ENCODE data around the gene SERPINB1. TPM values are rescaled to one million over a fixed set of nuclear protein-coding genes. Genes with fewer than 3 reads are reported as not detected.

Gene SERPINB1
- total RNA-seq, 1 experiment from 2014 or later, result 75.6 TPM

DNA sequence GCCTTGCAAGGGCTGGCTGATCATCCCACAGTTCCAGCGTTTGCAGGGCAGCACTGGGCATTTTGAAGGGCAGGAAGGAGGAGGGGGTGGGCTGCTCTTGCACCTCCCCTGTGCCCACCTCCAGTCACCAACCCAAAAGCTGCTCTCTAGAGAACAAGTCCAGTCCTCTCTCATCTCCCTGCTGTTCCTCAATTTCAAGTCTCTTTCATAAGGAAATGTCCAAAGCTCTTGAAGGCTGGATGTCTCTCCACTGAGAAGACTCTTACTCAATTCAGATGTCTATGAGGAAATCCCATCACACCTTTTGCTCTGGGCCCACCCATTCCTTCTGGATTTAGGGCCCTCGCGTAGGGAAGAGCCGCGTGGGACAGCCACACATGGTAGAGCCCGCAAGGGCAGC is 44.8 kb downstream of the SERPINB1 start:
- Histone ChIP-seq H3K9me3 (no peaks in the 10 kb centered on the region), H3K36me3 (ENCODE audit: control insufficient read depth, insufficient read depth, low read length) (no peaks in the 10 kb centered on the region), H3K27me3 (replicated peaks; ENCODE audit: control insufficient read depth, insufficient read depth, low read length) (no peaks in the 10 kb centered on the region), H3K4me1 (peaks cover 8% of the 10 kb centered on the region), H3K4me3 (ENCODE audit: low read depth, low read length) (no peak overlapping the region)
- intact Hi-C loops (cut with micrococcal nuclease; ENCODE audit: unreplicated experiment), result loop anchor here (10.0 kb wide), 1 partner anchor 258 kb away; no protein-coding TSS in a partner anchor
- ChIA-PET CTCF (interaction anchor here (1.5 to 1.7 kb wide), 2 partner anchors 45 to 49 kb away, joined by 4 to 8 read pairs; partner anchors contain the start of gene SERPINB1), POLR2A (interaction anchor here (0.7 to 1.5 kb wide), 2 partner anchors 31 to 44 kb away, joined by 4 to 10 read pairs; partner anchors contain the start of gene SERPINB1)
- Mint-ChIP-seq H3K4me3 (ENCODE audit: unreplicated experiment) (no peak overlapping the region), H3K4me1 (ENCODE audit: low read depth, unreplicated experiment) (peaks cover 13% of the 10 kb centered on the region), H3K9me3 (ENCODE audit: unreplicated experiment) (no peaks in the 10 kb centered on the region), H3K27me3 (ENCODE audit: insufficient read depth, unreplicated experiment) (no peaks in the 10 kb centered on the region), H3K36me3 (ENCODE audit: insufficient read depth, unreplicated experiment) (no peaks in the 10 kb centered on the region), H3K27ac (ENCODE audit: unreplicated experiment) (no peak overlapping the region)
- DNase-seq, result no peak
- TF ChIP-seq, protein P1, sequence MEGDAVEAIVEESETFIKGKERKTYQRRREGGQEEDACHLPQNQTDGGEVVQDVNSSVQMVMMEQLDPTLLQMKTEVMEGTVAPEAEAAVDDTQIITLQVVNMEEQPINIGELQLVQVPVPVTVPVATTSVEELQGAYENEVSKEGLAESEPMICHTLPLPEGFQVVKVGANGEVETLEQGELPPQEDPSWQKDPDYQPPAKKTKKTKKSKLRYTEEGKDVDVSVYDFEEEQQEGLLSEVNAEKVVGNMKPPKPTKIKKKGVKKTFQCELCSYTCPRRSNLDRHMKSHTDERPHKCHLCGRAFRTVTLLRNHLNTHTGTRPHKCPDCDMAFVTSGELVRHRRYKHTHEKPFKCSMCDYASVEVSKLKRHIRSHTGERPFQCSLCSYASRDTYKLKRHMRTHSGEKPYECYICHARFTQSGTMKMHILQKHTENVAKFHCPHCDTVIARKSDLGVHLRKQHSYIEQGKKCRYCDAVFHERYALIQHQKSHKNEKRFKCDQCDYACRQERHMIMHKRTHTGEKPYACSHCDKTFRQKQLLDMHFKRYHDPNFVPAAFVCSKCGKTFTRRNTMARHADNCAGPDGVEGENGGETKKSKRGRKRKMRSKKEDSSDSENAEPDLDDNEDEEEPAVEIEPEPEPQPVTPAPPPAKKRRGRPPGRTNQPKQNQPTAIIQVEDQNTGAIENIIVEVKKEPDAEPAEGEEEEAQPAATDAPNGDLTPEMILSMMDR (IDR thresholded peaks at IDR 0.05; ENCODE audit: insufficient read depth in 1 of 2, low read depth in 1 of 2, low read length in 1 of 2, severe bottlenecking in 1 of 2, unreplicated experiment in 1 of 2), result no peak
- BruUV-seq (replicated peaks), result no TSS peak

DNA sequence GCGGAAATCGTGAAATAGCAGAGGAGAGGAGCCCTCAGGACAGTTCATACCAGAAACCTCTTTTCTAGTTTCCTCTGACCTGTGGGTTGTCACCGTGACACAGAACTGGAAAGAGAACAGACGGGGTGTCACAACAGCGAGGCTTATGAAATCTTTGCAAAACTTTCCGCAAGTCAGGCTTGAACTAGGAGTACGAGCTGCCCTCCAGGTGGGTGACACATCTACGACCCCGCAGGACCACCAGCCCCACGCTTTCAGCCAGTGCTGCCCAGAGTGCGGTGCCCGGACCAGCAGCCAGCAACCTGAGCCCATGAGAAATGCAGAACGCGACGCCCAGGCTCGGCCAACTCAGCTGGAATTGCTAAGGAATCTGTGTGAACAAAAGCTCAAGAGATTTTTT is 45.7 kb downstream of the SERPINB1 start:
- no peaks in the 10 kb centered on the region for H3K27me3 Mint-ChIP-seq (ENCODE audit: insufficient read depth, unreplicated experiment)
- no peak overlapping the region for H3K27ac Mint-ChIP-seq (ENCODE audit: unreplicated experiment)
- peaks cover 13% of the 10 kb centered on the region for H3K4me1 Mint-ChIP-seq (ENCODE audit: low read depth, unreplicated experiment)
- no peak overlapping the region for H3K4me3 Mint-ChIP-seq (ENCODE audit: unreplicated experiment)
- no peaks in the 10 kb centered on the region for H3K9me3 Mint-ChIP-seq (ENCODE audit: unreplicated experiment)
- CTCF ChIA-PET, result interaction anchor here (0.6 kb wide), 1 partner anchor 19 kb away, joined by 5 read pairs; no protein-coding TSS in a partner anchor
- POLR2A ChIA-PET, result no interaction called here
- peaks cover 5% of the 10 kb centered on the region for H3K36me3 Mint-ChIP-seq (ENCODE audit: insufficient read depth, unreplicated experiment)
- DNase-seq, result no peak
- TF ChIP-seq, protein P1 (IDR thresholded peaks at IDR 0.05; ENCODE audit: insufficient read depth in 1 of 2, low read depth in 1 of 2, low read length in 1 of 2, severe bottlenecking in 1 of 2, unreplicated experiment in 1 of 2), result no peak
- H3K9me3 ChIP-seq, result no peaks in the 10 kb centered on the region
- intact Hi-C loops (cut with micrococcal nuclease; ENCODE audit: unreplicated experiment), result loop anchor here (10.0 kb wide), 1 partner anchor 259 kb away; no protein-coding TSS in a partner anchor
- peaks cover 15% of the 10 kb centered on the region for H3K4me1 ChIP-seq
- no TSS peak for BruUV-seq (replicated peaks)
- H3K27me3 ChIP-seq (replicated peaks; ENCODE audit: control insufficient read depth, insufficient read depth, low read length), result no peaks in the 10 kb centered on the region
- no peaks in the 10 kb centered on the region for H3K36me3 ChIP-seq (ENCODE audit: control insufficient read depth, insufficient read depth, low read length)
- no peak overlapping the region for H3K4me3 ChIP-seq (ENCODE audit: low read depth, low read length)

DNA sequence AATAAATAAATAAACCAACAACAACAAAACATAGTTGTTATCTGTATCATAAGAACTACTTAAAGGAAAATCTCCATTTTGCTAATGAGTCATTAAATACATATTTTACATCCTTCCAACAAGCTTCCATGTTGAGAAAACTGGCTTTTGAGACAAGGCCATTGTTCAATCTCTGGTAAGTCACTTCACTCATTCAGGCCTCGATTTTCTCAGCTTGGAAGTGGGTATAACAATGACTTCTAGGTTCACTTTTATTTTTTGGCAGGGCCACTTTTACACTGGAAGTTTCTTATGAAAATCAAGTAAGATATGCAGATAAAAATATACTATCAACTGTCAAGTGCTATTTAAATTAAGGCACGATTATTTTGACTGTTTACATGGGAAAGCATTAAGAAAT is 46.5 kb downstream of the SERPINB1 start:
- no peaks in the 10 kb centered on the region for H3K36me3 ChIP-seq (ENCODE audit: control insufficient read depth, insufficient read depth, low read length)
- CTCF ChIA-PET, result no interaction called here
- no peak overlapping the region for H3K27ac Mint-ChIP-seq (ENCODE audit: unreplicated experiment)
- H3K4me3 Mint-ChIP-seq (ENCODE audit: unreplicated experiment), result no peak overlapping the region
- no peak for DNase-seq
- no peaks in the 10 kb centered on the region for H3K9me3 ChIP-seq
- H3K36me3 Mint-ChIP-seq (ENCODE audit: insufficient read depth, unreplicated experiment), result peaks cover 5% of the 10 kb centered on the region
- H3K4me1 ChIP-seq, result peaks cover 16% of the 10 kb centered on the region
- peaks cover 13% of the 10 kb centered on the region for H3K4me1 Mint-ChIP-seq (ENCODE audit: low read depth, unreplicated experiment)
- intact Hi-C loops (cut with micrococcal nuclease; ENCODE audit: unreplicated experiment), result loop anchor here (10.0 kb wide), 1 partner anchor 260 kb away; no protein-coding TSS in a partner anchor
- H3K4me3 ChIP-seq (ENCODE audit: low read depth, low read length), result no peak overlapping the region
- H3K9me3 Mint-ChIP-seq (ENCODE audit: unreplicated experiment), result no peaks in the 10 kb centered on the region
- POLR2A ChIA-PET, result no interaction called here
- H3K27me3 Mint-ChIP-seq (ENCODE audit: insufficient read depth, unreplicated experiment), result no peaks in the 10 kb centered on the region
- BruUV-seq (replicated peaks), result no TSS peak
- no peaks in the 10 kb centered on the region for H3K27me3 ChIP-seq (replicated peaks; ENCODE audit: control insufficient read depth, insufficient read depth, low read length)
- TF ChIP-seq, protein P1 (IDR thresholded peaks at IDR 0.05; ENCODE audit: insufficient read depth in 1 of 2, low read depth in 1 of 2, low read length in 1 of 2, severe bottlenecking in 1 of 2, unreplicated experiment in 1 of 2), result no peak

Data from Caco-2 (cell line).